Activated T-helper 9 cell treated with anti-CD3 and anti-CD28 coated beads, Interleukin-2, amount 50 U/mL, for 16 hours (primary cell): ENCODE measurements around the gene DENND4B.
"Not testable (repeated sequence)": the region's sequence is repeated elsewhere in the genome, so short reads cannot be mapped to it uniquely, and the experiment has no call there.

Experiments used
- DNase-seq: peaks from one replicate; pipeline ENCODE4 v3.0.0-alpha.2; 2020; ENCODE audit warnings: low read depth

Gene DENND4B

GRCh38 chr1:153928245-153928644, 18.3 kb downstream of the DENND4B start:
- no peak for DNase-seq

GRCh38 chr1:153926405-153926804, 20.1 kb downstream of the DENND4B start:
- no peak for DNase-seq

GRCh38 chr1:153922972-153923925, 23.3 kb downstream of the DENND4B start, which contains the start of gene GATAD2B:
GATAD2B (minus strand) TSS chr1:153922972; CDS start chr1:153828347, 94,625 bp downstream.
- peak; percentile 96 for DNase-seq

- no peak for DNase-seq
Observed at GRCh38 chr1:153922076-153922971, 24.2 kb downstream of the DENND4B start.

- no peak for DNase-seq
Observed at GRCh38 chr1:153921803-153922075, 24.8 kb downstream of the DENND4B start.

GRCh38 chr1:153921080-153921802, 25.3 kb downstream of the DENND4B start:
- DNase-seq, result no peak

- DNase-seq, result no peak
Observed at GRCh38 chr1:153919876-153920852, 26.4 kb downstream of the DENND4B start.

- DNase-seq, result no peak
Observed at GRCh38 chr1:153916297-153916696, 30.2 kb downstream of the DENND4B start.

- DNase-seq, result no peak
Observed at GRCh38 chr1:153912349-153912748, 34.2 kb downstream of the DENND4B start.

- DNase-seq, result not testable (repeated sequence)
Observed at GRCh38 chr1:153910560-153910959, 36.0 kb downstream of the DENND4B start.

GRCh38 chr1:153908071-153908470, 38.4 kb downstream of the DENND4B start:
- DNase-seq, result no peak

- no peak for DNase-seq
Observed at GRCh38 chr1:153907134-153907533, 39.4 kb downstream of the DENND4B start.

- no peak for DNase-seq
Observed at GRCh38 chr1:153906396-153906795, 40.1 kb downstream of the DENND4B start.

- DNase-seq, result not testable (repeated sequence)
Observed at GRCh38 chr1:153905908-153906307, 40.6 kb downstream of the DENND4B start.

GRCh38 chr1:153903841-153904455, 42.6 kb downstream of the DENND4B start:
- no peak for DNase-seq

GRCh38 chr1:153899509-153899908, 47.0 kb downstream of the DENND4B start:
- DNase-seq, result no peak

- DNase-seq, result not testable (repeated sequence)
Observed at GRCh38 chr1:153895866-153896265, 50.7 kb downstream of the DENND4B start.

- DNase-seq, result not testable (repeated sequence)
Observed at GRCh38 chr1:153891042-153891441, 55.5 kb downstream of the DENND4B start.

- DNase-seq, result no peak
Observed at GRCh38 chr1:153888533-153888932, 58.0 kb downstream of the DENND4B start.

GRCh38 chr1:153886127-153886526, 60.4 kb downstream of the DENND4B start:
- DNase-seq, result no peak
